NCI-H146 treated with DMSO at 0.1 percent for 48 hours (cell line): ENCODE data around the gene TRAP1.
A peak's percentile ranks its signal among the peaks of the same experiment; 100 is the strongest.
"Not testable (repeated sequence)": the region's sequence is repeated elsewhere in the genome, so short reads cannot be mapped to it uniquely, and the experiment has no call there.

Source experiments
- DNase-seq: peaks from one replicate; lab custom pipeline; 2025; ENCODE audit not compliant: unreplicated experiment; lab: John Stamatoyannopoulos, UW

Gene TRAP1

GRCh38 chr16:3618769-3619141 lies 98.6 kb downstream of the TRAP1 start:
- DNase-seq, result no peak

- no peak for DNase-seq
These were observed 104.5 kb downstream of the TRAP1 start for GRCh38 chr16:3612510-3613466.

GRCh38 chr16:3611146-3611975 lies 106.0 kb downstream of the TRAP1 start, which contains the start of gene SLX4:
TSS of gene SLX4 (minus strand) at chr16:3611606. CDS start at chr16:3608964, 2,642 bp downstream.
- DNase-seq, result peak; percentile 89

GRCh38 chr16:3610698-3611145 lies 106.6 kb downstream of the TRAP1 start:
- peak; percentile 16 for DNase-seq

GRCh38 chr16:3609895-3610697 lies 107.2 kb downstream of the TRAP1 start:
- DNase-seq, result no peak

- DNase-seq, result not testable (repeated sequence)
These were observed 108.3 kb downstream of the TRAP1 start for GRCh38 chr16:3608976-3609375.

- no peak for DNase-seq
These were observed 109.3 kb downstream of the TRAP1 start for GRCh38 chr16:3608069-3608468.
